ENCODE results near the gene ACSBG1.

DNA sequence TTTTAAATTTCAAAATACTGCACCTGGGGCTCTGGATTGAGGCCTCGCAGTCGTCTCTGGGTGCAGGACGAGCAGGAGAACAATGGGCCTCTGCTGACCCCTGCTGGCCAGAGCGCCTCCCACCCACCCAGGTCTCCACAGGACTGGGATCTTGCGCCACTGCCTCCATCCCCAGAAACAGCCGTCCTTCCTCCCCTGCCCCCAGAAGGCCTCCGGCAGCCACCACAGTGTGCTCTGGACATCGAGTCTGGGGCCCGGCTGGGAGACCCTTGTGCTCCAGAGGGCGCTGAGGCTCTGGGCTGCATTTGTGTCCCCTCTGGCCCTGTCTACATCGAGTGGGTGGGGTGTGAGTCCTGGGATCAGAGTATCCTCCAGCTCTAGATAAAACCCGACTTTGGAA lies 6.7 kb upstream of the ACSBG1 start:
- TF ChIP-seq, protein P1, sequence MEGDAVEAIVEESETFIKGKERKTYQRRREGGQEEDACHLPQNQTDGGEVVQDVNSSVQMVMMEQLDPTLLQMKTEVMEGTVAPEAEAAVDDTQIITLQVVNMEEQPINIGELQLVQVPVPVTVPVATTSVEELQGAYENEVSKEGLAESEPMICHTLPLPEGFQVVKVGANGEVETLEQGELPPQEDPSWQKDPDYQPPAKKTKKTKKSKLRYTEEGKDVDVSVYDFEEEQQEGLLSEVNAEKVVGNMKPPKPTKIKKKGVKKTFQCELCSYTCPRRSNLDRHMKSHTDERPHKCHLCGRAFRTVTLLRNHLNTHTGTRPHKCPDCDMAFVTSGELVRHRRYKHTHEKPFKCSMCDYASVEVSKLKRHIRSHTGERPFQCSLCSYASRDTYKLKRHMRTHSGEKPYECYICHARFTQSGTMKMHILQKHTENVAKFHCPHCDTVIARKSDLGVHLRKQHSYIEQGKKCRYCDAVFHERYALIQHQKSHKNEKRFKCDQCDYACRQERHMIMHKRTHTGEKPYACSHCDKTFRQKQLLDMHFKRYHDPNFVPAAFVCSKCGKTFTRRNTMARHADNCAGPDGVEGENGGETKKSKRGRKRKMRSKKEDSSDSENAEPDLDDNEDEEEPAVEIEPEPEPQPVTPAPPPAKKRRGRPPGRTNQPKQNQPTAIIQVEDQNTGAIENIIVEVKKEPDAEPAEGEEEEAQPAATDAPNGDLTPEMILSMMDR (IDR thresholded peaks at IDR 0.05) = peak; percentile 23 to 84 (median 76)
- TF ChIP-seq EP300 (IDR thresholded peaks at IDR 0.05) = no peak
- TF ChIP-seq POLR2A (IDR thresholded peaks at IDR 0.05) = no peak

All from ovary (tissue), 3 donors.